CD4-positive, alpha-beta T cell treated with Interleukin-12 subunit alpha and Interleukin-12 subunit beta, for 1 hour (primary cell): Measurements from ENCODE around the gene PBRM1.
"Not testable (repeated sequence)": the region's sequence is repeated elsewhere in the genome, so short reads cannot be mapped to it uniquely, and the experiment has no call there.

Experiments used
- DNase-seq: peaks from one replicate; pipeline ENCODE4 v3.0.0-alpha.2; 2020

Gene PBRM1

GRCh38 chr3:52533623-52534280 lies 152.0 kb downstream of the PBRM1 start, which contains the start of gene NT5DC2:
NT5DC2 (minus strand) TSS chr3:52533857; CDS start chr3:52533737, 120 bp downstream.
- DNase-seq: peak; percentile 73

- DNase-seq: peak; percentile 19
Measured at GRCh38 chr3:52532838-52533622, 152.7 kb downstream of the PBRM1 start.

GRCh38 chr3:52532517-52532837 lies 153.2 kb downstream of the PBRM1 start:
- DNase-seq: peak; percentile 32

GRCh38 chr3:52531860-52532516 lies 153.7 kb downstream of the PBRM1 start:
- no peak for DNase-seq

- no peak for DNase-seq
Measured at GRCh38 chr3:52530918-52531826, 154.5 kb downstream of the PBRM1 start.

- no peak for DNase-seq
Measured at GRCh38 chr3:52529376-52530333, 156.1 kb downstream of the PBRM1 start.

- DNase-seq: no peak
Measured at GRCh38 chr3:52528586-52529375, 156.9 kb downstream of the PBRM1 start.

- DNase-seq: no peak
Measured at GRCh38 chr3:52527732-52528585, 157.8 kb downstream of the PBRM1 start.

GRCh38 chr3:52527039-52527731 lies 158.5 kb downstream of the PBRM1 start:
- DNase-seq: no peak

- DNase-seq: not testable (repeated sequence)
Measured at GRCh38 chr3:52526671-52527038, 159.1 kb downstream of the PBRM1 start.

- no peak for DNase-seq
Measured at GRCh38 chr3:52525680-52526561, 159.8 kb downstream of the PBRM1 start.

- no peak for DNase-seq
Measured at GRCh38 chr3:52524752-52525679, 160.7 kb downstream of the PBRM1 start.

GRCh38 chr3:52524258-52524751 lies 161.4 kb downstream of the PBRM1 start:
- no peak for DNase-seq

- no peak for DNase-seq
Measured at GRCh38 chr3:52523386-52524257, 162.1 kb downstream of the PBRM1 start.

- no peak for DNase-seq
Measured at GRCh38 chr3:52522651-52523251, 163.0 kb downstream of the PBRM1 start.
